Endothelial cell of umbilical vein (primary cell): Measurements from ENCODE around the gene NAV3.

Source experiments
- EZH2 ChIP-seq: IDR thresholded peaks from 2 replicates; pipeline ENCODE4 v1.6.1; 2012; ENCODE audit warnings: borderline replicate concordance, low read depth, mild to moderate bottlenecking, moderate library complexity, low read length, inconsistent platforms; ENCODE audit not compliant: severe bottlenecking
- GATA2 ChIP-seq: IDR thresholded peaks from 2 replicates; pipeline ENCODE4 v1.7.0; 2011; ENCODE audit warnings: low read depth, mild to moderate bottlenecking, moderate library complexity, mixed read lengths, low read length; ENCODE audit not compliant: insufficient read length, insufficient read depth
- JUN ChIP-seq: IDR thresholded peaks from 2 replicates; pipeline ENCODE4 v1.6.1; 2011; ENCODE audit warnings: borderline replicate concordance, low read depth; ENCODE audit not compliant: insufficient read length, insufficient read depth
- POLR2A ChIP-seq: IDR thresholded peaks from 2 replicates; pipeline ENCODE4 v1.6.1; 2012; ENCODE audit warnings: low read depth, mild to moderate bottlenecking, control low read depth, low read length
- POLR2AphosphoS5 ChIP-seq: IDR thresholded peaks from 2 replicates; pipeline ENCODE4 v1.6.1; 2012; ENCODE audit warnings: low read depth, mild to moderate bottlenecking, control low read depth, low read length, moderate library complexity; ENCODE audit not compliant: insufficient read depth
- TF ChIP-seq, protein P1 (sequence below), 2 donors: IDR thresholded peaks; 1 replicate in 1 of 2; 2 replicates in 1 of 2; pipeline ENCODE4 v1.5.1; 2011; ENCODE audit warnings: low read length in 2 of 2, mild to moderate bottlenecking in 2 of 2, moderate library complexity in 2 of 2, control low read depth in 1 of 2, inconsistent platforms in 1 of 2, low read depth in 1 of 2; ENCODE audit not compliant: insufficient read depth in 1 of 2; ENCODE audit errors: extremely low read depth in 1 of 2
- TF ChIP-seq, protein P2 (sequence below): IDR thresholded peaks from 2 replicates; pipeline ENCODE4 v1.6.1; 2011; ENCODE audit not compliant: insufficient read depth, insufficient read length

DNA sequence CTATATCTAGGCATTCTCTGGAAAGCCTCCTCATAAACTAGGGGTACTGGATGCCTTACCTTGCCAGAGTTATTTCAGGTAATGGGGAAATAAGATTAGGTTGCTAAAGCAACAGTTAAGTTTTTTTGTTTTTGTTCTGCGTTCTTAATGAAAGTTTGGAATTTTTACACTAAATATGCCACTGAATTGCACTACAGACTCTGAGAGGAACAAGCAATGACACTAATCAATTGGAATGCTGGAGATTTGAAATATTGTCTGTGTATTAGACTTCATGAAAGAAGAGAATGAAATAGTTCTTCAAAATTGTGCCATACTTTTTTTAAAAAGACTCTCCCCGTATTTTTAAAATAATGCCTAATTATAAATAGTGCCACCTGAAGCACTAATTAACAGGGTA is 287.8 kb downstream of the NAV3 start:
- TF ChIP-seq, protein P1, sequence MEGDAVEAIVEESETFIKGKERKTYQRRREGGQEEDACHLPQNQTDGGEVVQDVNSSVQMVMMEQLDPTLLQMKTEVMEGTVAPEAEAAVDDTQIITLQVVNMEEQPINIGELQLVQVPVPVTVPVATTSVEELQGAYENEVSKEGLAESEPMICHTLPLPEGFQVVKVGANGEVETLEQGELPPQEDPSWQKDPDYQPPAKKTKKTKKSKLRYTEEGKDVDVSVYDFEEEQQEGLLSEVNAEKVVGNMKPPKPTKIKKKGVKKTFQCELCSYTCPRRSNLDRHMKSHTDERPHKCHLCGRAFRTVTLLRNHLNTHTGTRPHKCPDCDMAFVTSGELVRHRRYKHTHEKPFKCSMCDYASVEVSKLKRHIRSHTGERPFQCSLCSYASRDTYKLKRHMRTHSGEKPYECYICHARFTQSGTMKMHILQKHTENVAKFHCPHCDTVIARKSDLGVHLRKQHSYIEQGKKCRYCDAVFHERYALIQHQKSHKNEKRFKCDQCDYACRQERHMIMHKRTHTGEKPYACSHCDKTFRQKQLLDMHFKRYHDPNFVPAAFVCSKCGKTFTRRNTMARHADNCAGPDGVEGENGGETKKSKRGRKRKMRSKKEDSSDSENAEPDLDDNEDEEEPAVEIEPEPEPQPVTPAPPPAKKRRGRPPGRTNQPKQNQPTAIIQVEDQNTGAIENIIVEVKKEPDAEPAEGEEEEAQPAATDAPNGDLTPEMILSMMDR (IDR thresholded peaks at IDR 0.05; ENCODE audit: extremely low read depth in 1 of 2, insufficient read depth in 1 of 2, low read depth in 1 of 2, low read length in 2 of 2): no peak
- no peak for TF ChIP-seq POLR2A
- no peak for TF ChIP-seq POLR2AphosphoS5
- TF ChIP-seq, protein P2, sequence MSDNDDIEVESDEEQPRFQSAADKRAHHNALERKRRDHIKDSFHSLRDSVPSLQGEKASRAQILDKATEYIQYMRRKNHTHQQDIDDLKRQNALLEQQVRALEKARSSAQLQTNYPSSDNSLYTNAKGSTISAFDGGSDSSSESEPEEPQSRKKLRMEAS: no peak
- TF ChIP-seq JUN: no peak
- TF ChIP-seq EZH2: no peak
- TF ChIP-seq GATA2: no peak
